HG03460 (cell line): ENCODE results near the gene PPM1E.
"Not testable (repeated sequence)": the region's sequence is repeated elsewhere in the genome, so short reads cannot be mapped to it uniquely, and the experiment has no call there.

Experiments
- ATAC-seq: cut with Tn5 transposase; IDR thresholded peaks from one replicate; pipeline ENCODE4 v1.9.1; 2021; ENCODE audit not compliant: unreplicated experiment

PPM1E gene

GRCh38 chr17:58837699-58838098 is 82.0 kb downstream of the PPM1E start:
- no peak for ATAC-seq

GRCh38 chr17:58840820-58841612 is 85.4 kb downstream of the PPM1E start:
- ATAC-seq = no peak

- not testable (repeated sequence) for ATAC-seq
Observed at GRCh38 chr17:58846413-58846812, 90.8 kb downstream of the PPM1E start.

GRCh38 chr17:58850106-58850505 is 94.5 kb downstream of the PPM1E start:
- not testable (repeated sequence) for ATAC-seq

GRCh38 chr17:58865301-58865700 is 109.6 kb downstream of the PPM1E start:
- no peak for ATAC-seq

GRCh38 chr17:58870747-58871146 is 115.1 kb downstream of the PPM1E start:
- ATAC-seq = no peak

- ATAC-seq = no peak
Observed at GRCh38 chr17:58873926-58874325, 118.3 kb downstream of the PPM1E start.

GRCh38 chr17:58875261-58875660 is 119.6 kb downstream of the PPM1E start:
- no peak for ATAC-seq

GRCh38 chr17:58884161-58884560 is 128.5 kb downstream of the PPM1E start:
- ATAC-seq = no peak

- ATAC-seq = no peak
Observed at GRCh38 chr17:58886514-58886913, 130.9 kb downstream of the PPM1E start.

GRCh38 chr17:58889928-58890327 is 134.3 kb downstream of the PPM1E start:
- no peak for ATAC-seq

- ATAC-seq = no peak
Observed at GRCh38 chr17:58899191-58899590, 143.5 kb downstream of the PPM1E start.

GRCh38 chr17:58902322-58902721 is 146.7 kb downstream of the PPM1E start:
- ATAC-seq = no peak

- ATAC-seq = no peak
Observed at GRCh38 chr17:58911741-58912343, 156.2 kb downstream of the PPM1E start.

GRCh38 chr17:58913552-58913951 is 157.9 kb downstream of the PPM1E start:
- ATAC-seq = no peak

- no peak for ATAC-seq
Observed at GRCh38 chr17:58913971-58914769, 158.5 kb downstream of the PPM1E start.

- ATAC-seq = no peak
Observed at GRCh38 chr17:58917228-58917627, 161.6 kb downstream of the PPM1E start.

- ATAC-seq = no peak
Observed at GRCh38 chr17:58918072-58918471, 162.4 kb downstream of the PPM1E start.

GRCh38 chr17:58918884-58919283 is 163.2 kb downstream of the PPM1E start:
- no peak for ATAC-seq

GRCh38 chr17:58920773-58921172 is 165.1 kb downstream of the PPM1E start:
- no peak for ATAC-seq

GRCh38 chr17:58932956-58933355 is 177.3 kb downstream of the PPM1E start:
- ATAC-seq = no peak

- ATAC-seq = no peak
Observed at GRCh38 chr17:58936295-58936694, 180.6 kb downstream of the PPM1E start.
